Caki2 (cell line): ENCODE data around the gene UGP2. TPM values are rescaled to one million over a fixed set of nuclear protein-coding genes. Genes with fewer than 3 reads are reported as not detected.
"Not testable (repeated sequence)": the region's sequence is repeated elsewhere in the genome, so short reads cannot be mapped to it uniquely, and the experiment has no call there.

ENCODE experiments used
- DNase-seq: peaks from one replicate; pipeline ENCODE4 v3.0.0-alpha.2; 2015; ENCODE audit warnings: low read depth
- in situ Hi-C: cut with HindIII; loops from 2 replicates; pipeline ENCODE4 v1.10.0; 2016; ENCODE audit warnings: low sequenced_read_pairs, low pct_unique_long_range_greater_than_20kb, mixed read lengths
- total RNA-seq: library from RNA; depleted of rRNA; stranded (reverse); fragments of >200 nt; shearing (Covaris generic); gene quantifications from 2 replicates; pipeline ENCODE4 v1.2.3, GENCODE V29; 2014; ENCODE audit warnings: low replicate concordance; rRNA removed

Gene UGP2
- total RNA-seq, result 47.8 and 55.9 TPM in 2 replicates

DNA sequence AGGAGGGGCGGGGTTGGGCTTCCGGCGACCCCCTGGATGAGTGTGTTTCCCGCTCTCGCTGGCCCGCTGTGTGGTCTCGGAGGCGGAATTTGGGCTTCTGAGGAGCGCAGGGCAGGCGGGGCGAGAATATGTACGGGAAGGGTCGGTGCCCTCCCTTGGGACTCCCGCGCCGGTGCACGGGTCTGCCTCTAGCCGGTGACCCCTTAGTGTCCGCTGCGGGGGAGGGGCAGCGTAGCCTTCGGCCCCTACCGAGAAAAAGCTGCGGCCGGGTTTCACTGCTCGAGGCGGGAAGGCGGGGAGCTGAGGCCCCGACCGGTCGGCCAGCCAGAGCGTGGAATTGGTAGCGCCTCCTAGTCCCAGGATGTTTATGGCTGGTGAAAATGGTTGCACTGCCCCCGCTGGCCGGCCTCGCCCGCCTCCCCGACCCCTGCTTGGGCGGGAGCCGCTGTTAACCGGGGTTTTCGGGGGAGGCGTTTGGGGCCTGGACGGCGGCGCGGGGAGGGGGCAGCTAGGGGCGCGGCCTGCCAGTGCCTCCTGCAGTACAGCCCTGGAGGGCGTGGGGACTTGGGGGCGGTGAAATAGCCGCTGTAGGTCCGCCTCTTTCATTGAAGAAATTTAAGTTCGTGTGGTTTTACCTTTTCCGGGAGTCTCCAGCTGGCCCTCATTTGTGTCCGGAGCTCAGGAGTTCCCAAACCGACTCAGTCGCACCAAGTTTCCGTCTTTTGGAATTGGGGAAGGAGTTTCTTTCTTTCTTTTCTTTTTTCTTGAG is at the start of gene UGP2:
TSS of gene UGP2 (plus strand) at position 643 of the 769 bp plus-strand sequence. CDS start 290 bp downstream, outside the sequence.
- peak; percentile 89 for DNase-seq
- in situ Hi-C loops, result no loop called here

DNA sequence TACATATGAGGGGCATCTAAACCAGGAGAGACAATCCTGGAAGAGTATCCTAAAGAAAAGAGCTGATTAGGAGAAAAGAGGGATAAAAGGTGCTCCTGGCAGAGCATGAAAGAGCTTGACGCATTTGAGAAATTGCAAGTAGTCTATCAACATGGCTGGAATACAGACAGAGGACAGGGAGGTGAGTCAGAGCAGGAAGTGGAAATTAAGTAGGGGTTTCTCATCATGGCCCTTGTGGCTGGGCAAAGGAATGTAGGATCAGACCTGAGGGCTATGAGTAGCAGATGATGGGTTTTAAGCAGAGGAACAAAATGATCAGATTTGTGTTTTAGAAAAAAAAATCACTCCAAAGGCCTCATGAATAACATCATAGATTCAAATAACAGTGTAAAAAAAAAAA is 49.2 kb upstream of the UGP2 start:
- in situ Hi-C loops, result no loop called here
- DNase-seq, result peak; percentile 4

DNA sequence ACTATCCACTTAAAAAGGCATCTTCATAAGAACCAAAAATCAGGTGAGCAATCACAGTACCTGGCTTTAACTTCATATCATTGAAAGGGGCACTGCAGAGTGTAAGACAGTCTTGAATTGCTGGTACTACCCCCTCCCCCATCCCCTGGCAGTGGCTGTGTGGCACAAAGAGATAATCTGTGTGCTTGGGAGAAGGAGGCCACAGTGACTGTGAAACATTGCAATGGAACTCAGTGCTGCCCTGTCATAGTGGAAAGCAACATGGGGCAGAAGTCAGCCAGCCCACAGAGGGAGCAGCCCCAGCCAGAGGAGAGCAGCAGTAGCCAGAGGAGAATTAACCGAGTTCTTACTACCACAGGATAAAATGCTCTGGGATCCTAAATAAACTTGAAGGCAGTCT is 45.3 kb upstream of the UGP2 start:
- DNase-seq, result no peak
- in situ Hi-C loops, result no loop called here

DNA sequence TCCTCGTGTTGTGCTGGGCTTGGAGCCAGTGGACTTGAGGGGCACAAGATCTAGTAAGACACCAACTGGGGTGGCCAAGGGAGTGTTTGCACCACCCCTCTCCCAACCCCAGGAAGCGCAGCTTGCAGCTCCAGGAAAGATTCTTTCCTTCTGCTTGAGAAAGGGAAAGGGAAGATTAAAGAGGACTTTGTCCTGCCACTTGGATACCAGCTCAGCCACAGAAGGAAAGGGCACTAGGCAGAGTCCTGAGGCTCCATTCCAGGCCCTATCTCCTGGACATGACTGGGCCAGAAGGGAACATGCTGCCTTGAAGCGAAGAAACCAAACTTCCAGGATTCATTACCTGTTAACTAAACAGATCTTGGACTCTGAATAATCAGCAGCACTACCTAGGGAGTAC is 44.9 kb upstream of the UGP2 start:
- in situ Hi-C loops, result no loop called here
- no peak for DNase-seq

DNA sequence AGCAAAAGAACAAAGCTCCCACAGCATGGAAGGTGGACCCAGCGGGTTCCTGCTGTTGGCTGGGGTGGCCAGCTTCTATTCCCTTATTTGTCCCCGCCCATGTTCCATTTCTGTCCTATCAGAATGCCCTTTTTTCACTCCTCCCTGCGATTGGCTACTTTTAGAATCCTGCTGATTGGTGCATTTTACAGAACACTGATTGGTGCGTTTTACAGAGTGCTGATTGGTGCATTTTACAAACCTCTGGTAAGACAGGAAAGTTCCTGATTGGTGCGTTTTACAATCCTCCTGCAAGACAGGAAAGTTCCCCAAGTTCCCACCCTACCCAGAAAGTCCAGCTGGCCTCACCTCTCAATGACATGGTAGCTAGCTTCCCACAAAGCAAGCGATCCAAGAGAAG is 40.2 kb upstream of the UGP2 start:
- in situ Hi-C loops, result no loop called here
- DNase-seq, result no peak

DNA sequence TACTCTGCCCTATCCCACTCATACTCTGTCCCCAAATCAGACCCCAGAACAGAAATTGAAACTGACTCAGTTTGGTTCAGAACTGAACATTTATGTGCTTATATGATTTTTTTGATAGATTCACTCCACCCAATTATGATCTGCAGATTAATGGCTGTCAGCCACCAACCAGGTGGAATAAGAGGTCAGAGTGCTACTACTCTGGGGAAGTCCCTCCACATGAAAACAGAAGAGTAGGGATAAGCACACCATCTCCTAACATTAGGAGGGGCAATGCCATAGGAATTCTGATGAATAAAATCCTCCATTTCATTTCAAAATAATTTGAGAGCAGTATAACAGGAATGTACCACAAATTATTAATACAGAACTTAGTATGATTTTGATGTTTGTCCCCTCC is 36.3 kb upstream of the UGP2 start:
- in situ Hi-C loops, result no loop called here
- DNase-seq, result no peak

DNA sequence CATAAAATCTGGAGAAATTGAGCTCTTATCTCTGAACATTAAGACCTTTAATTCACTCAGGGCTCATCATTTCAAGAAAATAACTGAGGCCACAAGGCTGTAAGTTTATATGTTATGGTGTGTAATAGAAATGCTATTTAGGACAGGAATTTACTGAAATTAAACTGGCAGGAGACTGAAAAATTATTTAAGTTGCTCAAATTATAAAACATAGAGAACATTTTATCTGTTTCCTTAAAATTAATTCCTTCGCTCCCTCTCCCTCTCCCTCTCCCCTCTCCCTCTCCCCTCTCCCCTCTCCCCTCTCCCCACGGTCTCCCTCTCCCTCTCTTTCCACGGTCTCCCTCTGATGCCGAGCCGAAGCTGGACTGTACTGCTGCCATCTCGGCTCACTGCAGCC is 33.7 kb upstream of the UGP2 start:
- DNase-seq, in situ Hi-C loops: not testable (repeated sequence)

DNA sequence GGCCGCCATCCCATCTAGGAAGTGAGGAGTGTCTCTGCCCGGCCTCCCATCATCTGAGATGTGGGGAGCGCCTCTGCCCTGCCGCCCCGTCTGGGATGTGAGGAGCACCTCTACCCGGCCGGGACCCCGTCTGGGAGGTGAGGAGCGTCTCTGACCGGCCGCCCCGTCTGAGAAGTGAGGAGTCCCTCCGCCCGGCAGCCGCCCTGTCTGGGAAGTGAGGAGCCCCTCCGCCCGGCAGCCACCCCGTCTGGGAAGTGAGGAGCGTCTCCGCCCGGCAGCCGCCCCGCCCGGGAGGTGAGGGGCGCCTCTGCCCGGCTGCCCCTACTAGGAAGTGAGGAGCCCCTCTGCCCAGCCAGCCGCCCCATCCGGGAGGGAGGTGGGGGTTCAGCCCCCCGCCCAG is 32.8 kb upstream of the UGP2 start:
- DNase-seq, in situ Hi-C loops: not testable (repeated sequence)

DNA sequence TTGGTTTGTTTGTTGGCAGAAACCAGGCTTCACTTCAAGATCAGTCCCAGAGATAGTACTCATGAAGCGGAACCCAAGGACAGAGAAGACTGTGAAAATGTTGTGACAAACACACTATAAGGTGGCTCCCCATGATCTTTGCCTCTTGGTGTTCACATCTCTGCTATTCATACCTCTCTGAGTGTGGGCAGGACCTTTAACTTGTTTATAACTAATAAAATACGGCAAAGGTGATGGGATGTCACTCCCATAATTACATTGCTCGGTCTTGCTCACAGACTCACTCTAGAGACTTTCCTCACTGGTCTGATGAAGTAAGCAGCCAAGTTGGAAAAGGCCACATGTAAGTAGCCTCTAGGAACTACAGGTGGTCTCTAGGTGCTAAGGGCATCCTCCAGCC is 30.6 kb upstream of the UGP2 start:
- DNase-seq, result no peak
- in situ Hi-C loops, result no loop called here

DNA sequence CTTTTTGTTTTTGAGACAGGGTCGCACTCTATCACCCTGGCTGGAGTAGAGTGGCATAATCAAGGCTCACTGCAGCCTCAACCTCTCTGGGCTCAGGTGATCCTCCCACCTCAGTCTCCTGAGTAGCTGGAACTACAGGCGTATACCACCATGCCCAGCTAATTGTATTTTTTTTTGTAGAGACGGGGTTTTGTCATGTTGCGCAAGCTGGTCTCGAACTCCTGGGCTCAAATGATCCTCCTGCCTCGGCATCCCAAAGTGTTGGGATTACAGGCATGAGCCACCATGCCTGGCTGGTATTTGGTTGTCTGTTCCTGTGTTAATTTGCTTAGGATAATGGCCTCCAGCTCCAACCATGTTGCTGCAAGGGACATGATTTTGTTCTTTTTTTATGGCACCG is 29.8 kb upstream of the UGP2 start:
- DNase-seq, in situ Hi-C loops: not testable (repeated sequence)

DNA sequence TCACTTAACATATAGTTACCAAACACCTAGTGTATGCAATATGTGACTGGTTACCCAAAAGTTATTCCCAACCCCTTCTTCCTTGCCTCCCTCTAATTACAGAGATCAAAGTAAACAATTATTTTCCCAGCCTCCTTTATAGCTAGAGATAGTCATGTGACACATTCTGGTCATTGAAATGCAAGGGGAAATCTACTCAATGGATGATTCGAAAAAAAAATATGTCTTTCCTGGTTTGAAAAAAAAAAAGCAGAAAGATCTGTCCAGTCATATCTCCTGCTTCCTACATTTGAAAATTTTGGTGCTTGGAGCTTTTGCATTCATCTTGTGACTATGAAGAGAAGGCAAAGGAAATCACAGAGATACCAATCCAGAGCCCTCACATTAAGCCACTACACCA is 27.6 kb upstream of the UGP2 start:
- no peak for DNase-seq
- in situ Hi-C loops, result no loop called here

DNA sequence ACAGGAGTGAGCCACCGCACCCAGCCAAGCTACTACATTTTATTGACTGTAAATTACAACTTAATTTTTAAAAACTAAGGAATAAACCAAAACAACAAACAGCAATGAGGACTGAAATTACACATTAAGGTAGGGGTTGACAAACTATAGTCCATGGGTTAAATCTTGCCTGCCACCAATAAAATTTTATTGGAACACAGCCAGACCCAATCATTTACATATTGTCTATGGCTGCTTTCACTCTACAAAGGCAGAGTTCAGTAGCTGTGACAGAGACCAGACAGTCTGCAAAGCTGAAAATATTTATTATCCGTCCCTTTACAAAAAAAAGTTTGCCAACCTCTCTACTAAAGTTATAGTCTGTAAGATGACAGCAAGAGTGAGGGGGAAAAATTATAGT is 24.3 kb upstream of the UGP2 start:
- in situ Hi-C loops, result no loop called here
- no peak for DNase-seq

DNA sequence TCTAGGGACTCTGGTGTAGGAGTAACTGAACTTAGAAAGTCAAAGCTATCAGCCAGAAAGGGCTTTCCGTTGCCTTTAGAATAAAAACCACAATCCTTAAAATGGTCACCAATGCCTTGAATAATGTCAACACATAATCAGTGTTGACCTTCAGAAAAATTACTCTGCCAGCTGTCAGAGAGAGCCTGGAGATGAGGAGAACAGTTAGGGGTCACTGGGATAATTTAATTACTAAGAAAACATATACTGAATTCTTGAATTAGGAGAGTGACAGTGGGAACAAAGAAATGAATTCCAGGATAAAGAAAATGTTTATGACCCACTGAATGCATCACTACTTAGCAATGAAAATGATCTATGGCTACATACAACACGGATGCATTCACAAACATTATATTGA is 23.4 kb upstream of the UGP2 start:
- DNase-seq, result no peak
- in situ Hi-C loops, result no loop called here

DNA sequence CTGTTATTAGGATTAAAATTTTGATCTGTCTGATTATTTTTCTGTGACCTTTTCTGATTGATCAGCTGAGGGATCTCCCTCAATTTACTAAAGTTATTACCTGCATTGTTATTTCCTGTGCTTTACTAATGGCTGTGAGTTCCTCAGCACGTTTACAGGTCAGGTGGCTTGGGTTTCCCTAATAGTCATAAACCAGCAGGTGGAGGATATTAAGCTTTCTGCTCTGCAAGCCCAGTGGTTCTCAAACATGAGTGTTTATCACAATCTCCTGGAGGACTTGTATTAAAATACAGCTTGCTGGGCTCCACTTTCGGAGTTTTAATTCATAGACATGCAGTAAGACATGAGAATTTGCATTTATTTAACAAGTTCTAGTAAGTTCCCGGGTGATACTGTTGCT is 22.4 kb upstream of the UGP2 start:
- no peak for DNase-seq
- in situ Hi-C loops, result no loop called here

DNA sequence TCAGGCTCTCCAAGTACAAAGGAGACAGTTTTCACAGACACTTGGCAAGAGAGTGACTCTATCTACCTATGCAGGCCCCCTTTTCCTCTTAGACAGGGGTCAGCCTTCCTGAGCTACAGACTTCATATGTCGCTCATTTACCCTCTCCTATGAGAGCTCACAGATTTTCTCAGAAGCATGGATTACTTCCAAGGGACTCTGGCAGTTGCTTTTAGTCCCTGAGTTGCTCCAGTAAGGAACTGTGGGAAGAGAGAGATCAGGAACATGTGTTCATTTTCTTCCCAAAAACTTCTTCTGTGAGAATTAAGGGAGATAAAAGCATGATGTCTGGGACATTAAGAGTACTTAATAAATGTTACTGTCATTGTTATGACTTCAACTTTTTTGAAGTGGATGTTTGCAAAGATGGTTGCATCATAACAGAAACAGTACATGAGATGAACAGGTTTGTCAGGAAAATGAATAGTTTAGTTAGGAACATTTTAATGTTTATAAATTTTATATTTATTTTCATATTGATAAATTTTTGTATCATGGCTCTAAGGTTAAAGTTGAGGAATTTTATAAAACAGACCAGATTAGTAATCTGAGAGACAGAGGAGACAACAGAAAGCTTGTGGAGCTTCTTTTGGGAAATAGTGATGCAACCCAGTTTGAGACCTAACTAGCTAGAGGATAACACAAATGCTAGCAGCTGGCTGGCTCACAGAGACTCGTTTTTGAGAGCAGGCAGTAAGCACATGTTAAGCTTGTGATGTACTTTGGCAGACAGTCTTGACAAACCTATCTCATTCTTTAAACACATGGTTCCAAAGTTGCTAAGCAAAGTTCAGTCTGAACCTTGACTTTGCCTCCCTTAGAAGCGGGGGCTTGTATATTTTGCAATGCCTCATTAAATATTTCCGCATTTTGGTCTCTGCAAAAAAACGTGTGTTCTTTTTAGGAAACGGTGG is 21.7 kb upstream of the UGP2 start:
- in situ Hi-C loops, result no loop called here
- no peak for DNase-seq

DNA sequence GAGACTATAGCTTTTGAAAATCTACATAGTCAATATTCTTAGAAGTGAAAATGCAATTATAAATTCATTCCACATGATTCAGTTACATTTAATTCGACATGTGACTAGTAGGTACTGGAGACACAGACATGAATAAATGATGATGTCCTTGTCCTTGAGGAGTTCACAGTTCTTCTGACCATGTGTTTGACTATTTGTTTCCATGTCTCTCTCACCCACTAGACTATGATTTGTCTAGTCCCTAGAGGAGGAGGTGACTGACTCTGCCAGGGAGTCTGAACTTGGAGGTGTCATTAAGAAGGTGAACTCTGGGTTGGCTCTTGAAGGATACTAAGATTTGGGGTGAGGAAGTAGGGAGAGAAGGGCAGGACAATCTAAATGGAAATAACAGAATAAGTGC is 20.7 kb upstream of the UGP2 start:
- no peak for DNase-seq
- in situ Hi-C loops, result no loop called here

DNA sequence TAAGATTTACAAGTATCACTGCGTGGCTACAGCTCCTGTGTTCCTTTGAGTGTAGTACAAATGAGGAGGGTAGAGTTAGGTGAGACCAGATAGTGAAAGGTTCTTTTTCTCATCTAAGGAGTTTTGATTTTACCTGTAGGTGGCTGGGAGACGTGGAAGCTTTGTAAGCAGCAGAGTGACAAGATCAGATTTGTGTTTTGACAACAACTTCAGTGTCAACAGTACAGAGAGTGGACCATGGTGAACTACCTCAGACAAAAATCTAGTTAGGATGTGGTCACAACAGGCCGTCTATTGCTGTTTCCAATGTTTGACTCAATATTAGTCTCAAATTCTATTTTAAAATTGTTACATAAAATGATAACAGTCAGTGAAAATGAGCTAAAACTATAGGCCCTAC is 20.3 kb upstream of the UGP2 start:
- in situ Hi-C loops, result no loop called here
- no peak for DNase-seq

DNA sequence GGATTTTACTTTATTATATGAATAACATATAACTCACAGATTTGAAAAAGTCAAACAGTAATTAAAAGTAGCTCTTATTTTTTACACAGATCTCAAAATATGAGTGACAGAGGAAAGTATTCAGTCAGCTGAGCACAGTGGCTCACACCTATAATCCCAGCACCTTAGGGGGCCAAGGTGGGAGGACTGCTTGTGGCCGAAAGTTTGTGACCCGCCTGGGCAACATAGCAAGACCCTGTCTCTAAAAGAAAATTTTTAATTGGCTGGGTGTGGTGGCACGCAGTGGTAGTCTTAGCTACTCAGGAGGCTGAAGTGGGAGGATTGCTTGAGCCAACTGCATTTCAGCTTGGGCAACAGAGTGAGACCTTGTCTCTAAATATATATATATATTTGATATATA is 19.2 kb upstream of the UGP2 start:
- in situ Hi-C loops, result no loop called here
- no peak for DNase-seq

DNA sequence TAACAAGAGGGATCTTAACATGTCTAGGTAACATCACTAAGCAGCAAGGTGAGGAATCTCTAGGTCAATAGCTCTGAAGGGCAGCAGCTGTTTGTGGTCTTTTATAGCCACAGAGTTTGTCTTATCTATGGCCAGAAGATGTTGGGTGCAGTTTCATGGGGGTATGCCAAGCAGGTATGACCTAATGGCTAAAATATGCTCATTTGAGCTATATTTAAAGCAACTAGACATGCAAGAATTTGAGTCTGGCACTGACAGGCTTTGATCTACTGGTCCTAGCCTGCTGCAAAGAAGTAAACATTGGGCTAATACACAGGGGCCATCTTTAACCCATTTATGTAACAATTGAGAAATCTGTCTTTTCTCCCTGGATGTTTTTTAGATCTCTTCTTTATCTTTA is 13.9 kb upstream of the UGP2 start:
- DNase-seq, result no peak
- in situ Hi-C loops, result no loop called here
